Activated naive CD8-positive, alpha-beta T cell treated with anti-CD3 and anti-CD28 coated beads for 36 hours (primary cell): ENCODE results near the gene AKR1A1. TPM values are rescaled to one million over a fixed set of nuclear protein-coding genes. Genes with fewer than 3 reads are reported as not detected.
"Not testable (repeated sequence)": the region's sequence is repeated elsewhere in the genome, so short reads cannot be mapped to it uniquely, and the experiment has no call there.

ENCODE experiments used
- DNase-seq: peaks from one replicate; pipeline ENCODE4 v3.0.0; 2021
- H3K27ac Mint-ChIP-seq: one replicate; pipeline ENCODE4 v1.8.0; 2022; ENCODE audit warnings: mild to moderate bottlenecking, moderate library complexity, mixed read lengths
- H3K27me3 Mint-ChIP-seq: one replicate; pipeline ENCODE4 v1.8.0; 2022; ENCODE audit warnings: mild to moderate bottlenecking, mixed read lengths
- H3K36me3 Mint-ChIP-seq: one replicate; pipeline ENCODE4 v1.8.0; 2021; ENCODE audit warnings: mild to moderate bottlenecking, mixed read lengths
- H3K4me1 Mint-ChIP-seq: one replicate; pipeline ENCODE4 v1.8.0; 2021; ENCODE audit warnings: mixed read lengths
- H3K4me3 Mint-ChIP-seq: one replicate; pipeline ENCODE4 v1.8.0; 2022; ENCODE audit warnings: mild to moderate bottlenecking, moderate library complexity, mixed read lengths
- H3K9me3 Mint-ChIP-seq: one replicate; pipeline ENCODE4 v1.8.0; 2022; ENCODE audit warnings: mixed read lengths
- total RNA-seq, 2 experiments: library from RNA; stranded (reverse); gene quantifications; one replicate each; pipeline ENCODE4 v1.2.3, GENCODE V29; 2021

The AKR1A1 gene
- total RNA-seq, 2 experiments from 2014 or later, result 181 to 203 TPM

DNA sequence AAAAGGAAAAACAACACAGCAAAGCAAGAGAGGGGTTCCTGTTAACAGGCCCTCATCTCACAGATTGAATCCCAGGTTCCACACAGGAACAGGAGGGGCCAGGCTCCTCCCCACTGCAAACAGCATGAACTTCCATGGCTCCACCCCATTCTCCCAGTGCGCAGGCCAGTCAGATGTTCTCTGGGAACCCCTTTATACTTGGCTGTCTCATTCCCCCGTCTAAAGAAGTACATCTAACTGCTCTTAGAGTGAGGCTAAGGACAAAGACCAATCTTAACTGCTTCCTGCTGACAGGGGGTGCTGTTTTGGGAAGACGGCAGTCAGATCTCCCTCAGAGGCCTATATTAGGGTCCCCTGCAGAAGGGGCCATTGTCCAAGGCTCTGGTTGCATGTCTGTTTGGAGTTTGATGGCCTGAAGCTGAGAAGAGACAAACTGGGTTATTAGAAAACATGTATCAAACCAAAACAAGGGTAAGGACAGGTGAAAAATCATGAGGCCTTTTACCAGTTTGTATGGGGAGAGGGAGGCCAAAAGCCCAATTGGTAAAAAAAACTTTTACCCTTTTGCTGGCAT lies 22.7 kb downstream of the AKR1A1 start:
- Mint-ChIP-seq H3K4me1 (peaks cover 2% of the 10 kb centered on the region), H3K4me3 (no peak overlapping the region), H3K36me3 (peaks cover 5% of the 10 kb centered on the region), H3K27ac (no peak overlapping the region), H3K27me3 (no peaks in the 10 kb centered on the region), H3K9me3 (no peaks in the 10 kb centered on the region)
- DNase-seq, result no peak

DNA sequence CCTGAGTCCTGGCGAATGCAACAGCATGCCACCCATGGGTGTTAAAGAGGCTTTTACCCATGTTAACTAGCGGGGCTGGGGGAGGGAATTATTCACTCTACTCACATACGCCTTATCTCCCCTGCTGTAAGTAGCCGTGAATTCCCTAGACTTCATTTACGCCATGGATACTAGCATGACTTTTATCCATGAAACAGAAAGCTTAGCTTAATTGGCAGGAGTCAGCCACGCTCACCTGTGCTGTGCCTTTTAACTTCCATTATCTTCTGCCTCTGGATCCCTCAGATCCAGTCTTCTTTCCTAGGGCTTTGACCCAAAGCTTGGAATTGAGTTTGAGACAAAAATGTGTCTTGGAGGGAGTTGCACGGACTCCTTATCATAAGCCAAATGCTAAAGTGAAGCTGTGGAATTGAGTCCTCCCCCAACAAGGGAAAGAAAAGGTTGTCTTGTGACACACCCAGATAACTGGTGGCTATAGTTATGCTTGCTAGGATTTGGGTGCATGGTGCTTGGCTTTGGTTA lies 23.5 kb downstream of the AKR1A1 start:
- Mint-ChIP-seq H3K9me3 (no peaks in the 10 kb centered on the region), H3K27me3 (no peaks in the 10 kb centered on the region), H3K4me1 (peaks cover 2% of the 10 kb centered on the region), H3K4me3 (no peak overlapping the region), H3K36me3 (peaks cover 5% of the 10 kb centered on the region), H3K27ac (no peak overlapping the region)
- DNase-seq, result no peak

DNA sequence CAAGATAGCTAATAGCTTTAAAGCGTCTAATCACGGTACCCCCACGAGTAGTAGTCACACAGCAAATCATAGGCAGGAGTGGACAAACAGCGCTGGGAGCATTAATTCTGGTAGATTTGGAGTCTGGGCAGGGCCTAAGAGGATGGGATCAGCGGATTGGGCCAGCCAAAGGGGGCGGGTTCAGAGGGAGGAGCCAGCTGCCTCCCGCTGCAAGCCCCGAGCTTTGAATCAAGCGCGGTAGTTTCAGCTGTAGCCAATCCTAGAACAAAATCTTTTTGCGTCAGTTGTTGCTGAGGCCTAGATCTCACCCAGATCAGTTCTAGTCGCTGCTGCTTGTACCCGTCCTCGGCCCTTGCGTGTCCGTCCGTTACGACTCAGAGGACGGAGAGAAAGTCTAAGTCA lies 32.6 kb downstream of the AKR1A1 start:
- no peaks in the 10 kb centered on the region for H3K27me3 Mint-ChIP-seq
- H3K4me3 Mint-ChIP-seq, result peak overlapping the region; percentile 99
- peak; percentile 95 for DNase-seq
- peaks cover 23% of the 10 kb centered on the region for H3K4me1 Mint-ChIP-seq
- H3K9me3 Mint-ChIP-seq, result no peaks in the 10 kb centered on the region
- H3K36me3 Mint-ChIP-seq, result peaks cover 25% of the 10 kb centered on the region
- H3K27ac Mint-ChIP-seq, result peak overlapping the region; percentile 100

DNA sequence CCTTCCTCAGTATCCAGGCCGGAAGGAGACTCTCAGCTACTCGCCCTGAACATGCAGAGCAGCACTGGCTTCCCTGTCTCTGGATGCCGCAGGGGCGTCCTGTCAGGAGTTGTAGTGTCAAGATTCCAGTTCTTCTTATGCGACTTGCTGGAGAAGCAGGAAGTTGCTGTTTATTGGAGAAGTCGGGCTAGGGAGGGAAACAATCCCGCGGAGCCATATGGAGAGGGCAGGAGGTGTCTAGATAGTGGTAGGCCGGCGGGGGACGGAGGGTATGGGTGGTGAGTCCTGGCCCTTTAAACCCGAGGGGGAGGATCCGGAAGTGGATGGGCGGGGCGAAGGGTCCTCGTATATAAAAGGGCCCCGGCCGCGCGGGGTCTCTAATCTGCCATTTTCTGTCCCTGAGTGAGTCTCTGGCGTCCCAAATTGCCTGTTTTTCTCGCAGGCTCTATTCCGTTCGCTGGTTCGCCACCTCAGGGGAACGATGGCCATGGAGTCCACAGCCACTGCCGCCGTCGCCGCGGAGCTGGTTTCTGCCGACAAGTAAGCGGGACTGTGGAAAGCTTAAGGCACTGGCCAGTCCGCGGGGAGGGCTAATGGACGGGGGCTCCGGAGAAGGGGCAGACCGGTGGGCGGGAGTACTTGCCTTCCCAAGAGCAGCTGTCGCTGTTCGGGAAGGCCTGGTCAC lies 33.2 kb downstream of the AKR1A1 start, which contains the start of gene NASP:
Gene NASP, plus strand, starts transcription at position 376 of the 685 bp plus-strand sequence. Its CDS starts 106 bp downstream, at position 482.
- peak within 1 kb of the TSS; percentile 100 for H3K27ac Mint-ChIP-seq
- H3K36me3 Mint-ChIP-seq, result peaks cover 25% of the 10 kb centered on the region
- H3K4me3 Mint-ChIP-seq, result peak within 1 kb of the TSS; percentile 99
- H3K9me3 Mint-ChIP-seq, result no peaks in the 10 kb centered on the region
- peaks cover 25% of the 10 kb centered on the region for H3K4me1 Mint-ChIP-seq
- DNase-seq, result peak; percentile 89
- no peaks in the 10 kb centered on the region for H3K27me3 Mint-ChIP-seq

DNA sequence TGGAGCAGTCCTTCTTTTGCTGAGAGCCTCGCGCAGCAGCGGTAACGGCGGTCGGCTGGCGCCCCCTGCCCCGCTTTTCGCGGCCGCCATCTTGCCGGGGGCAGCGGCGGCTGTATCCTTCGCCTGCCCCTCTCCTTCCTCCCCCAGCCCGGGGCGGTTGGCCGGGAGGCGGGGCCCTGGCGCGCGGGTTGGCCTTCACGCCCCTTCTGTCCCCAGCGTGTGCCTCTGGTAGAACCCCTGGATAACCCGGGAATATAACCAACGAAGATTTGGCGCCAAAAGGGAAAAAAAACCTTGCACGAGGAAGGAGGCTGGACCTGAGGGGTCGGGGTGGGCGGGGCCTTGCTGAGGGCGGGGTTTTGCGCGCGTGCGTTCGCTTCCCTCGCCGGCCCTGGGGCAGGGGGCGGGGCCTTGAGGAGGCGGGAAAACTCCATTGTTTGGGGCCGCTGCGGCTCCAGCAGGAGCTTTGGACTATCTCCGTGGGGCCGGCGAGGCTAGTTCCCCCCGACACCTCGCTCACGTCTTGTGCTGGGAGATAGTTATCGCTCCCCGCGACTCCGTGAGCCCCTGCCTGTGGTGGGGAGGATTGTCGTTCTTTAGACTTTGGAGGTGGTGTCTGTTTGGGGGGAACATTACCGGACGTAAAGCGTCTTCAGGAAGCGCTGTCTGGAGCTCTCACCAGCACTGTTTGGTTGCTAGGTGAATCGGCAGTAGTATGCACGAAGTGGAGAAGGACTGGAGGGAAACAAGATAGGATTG lies 33.9 kb downstream of the AKR1A1 start:
- Mint-ChIP-seq H3K4me3 (peak overlapping the region; percentile 99), H3K27ac (peak overlapping the region; percentile 100), H3K4me1 (peaks cover 31% of the 10 kb centered on the region), H3K36me3 (peaks cover 30% of the 10 kb centered on the region), H3K9me3 (no peaks in the 10 kb centered on the region), H3K27me3 (no peaks in the 10 kb centered on the region)
- peak; percentile 89 for DNase-seq

DNA sequence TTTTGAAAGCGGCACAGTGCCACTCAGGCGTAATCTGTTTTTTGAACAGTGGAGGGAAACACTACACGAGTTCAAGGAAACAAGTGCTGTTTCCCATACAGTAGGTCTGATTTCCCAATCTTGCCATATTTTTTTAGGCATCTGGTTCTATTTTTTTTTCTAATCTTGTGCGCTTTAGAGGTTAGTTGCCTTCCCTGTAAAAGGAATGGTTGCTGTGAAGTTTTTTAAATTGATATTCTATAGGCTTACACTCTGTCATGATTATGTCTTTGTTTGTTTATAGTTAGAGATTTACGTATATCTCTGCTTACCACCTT lies 34.4 kb downstream of the AKR1A1 start:
- Mint-ChIP-seq H3K9me3 (no peaks in the 10 kb centered on the region), H3K36me3 (peaks cover 30% of the 10 kb centered on the region), H3K4me3 (peak overlapping the region; percentile 99), H3K27me3 (no peaks in the 10 kb centered on the region), H3K4me1 (peaks cover 32% of the 10 kb centered on the region), H3K27ac (peak overlapping the region; percentile 100)
- no peak for DNase-seq

DNA sequence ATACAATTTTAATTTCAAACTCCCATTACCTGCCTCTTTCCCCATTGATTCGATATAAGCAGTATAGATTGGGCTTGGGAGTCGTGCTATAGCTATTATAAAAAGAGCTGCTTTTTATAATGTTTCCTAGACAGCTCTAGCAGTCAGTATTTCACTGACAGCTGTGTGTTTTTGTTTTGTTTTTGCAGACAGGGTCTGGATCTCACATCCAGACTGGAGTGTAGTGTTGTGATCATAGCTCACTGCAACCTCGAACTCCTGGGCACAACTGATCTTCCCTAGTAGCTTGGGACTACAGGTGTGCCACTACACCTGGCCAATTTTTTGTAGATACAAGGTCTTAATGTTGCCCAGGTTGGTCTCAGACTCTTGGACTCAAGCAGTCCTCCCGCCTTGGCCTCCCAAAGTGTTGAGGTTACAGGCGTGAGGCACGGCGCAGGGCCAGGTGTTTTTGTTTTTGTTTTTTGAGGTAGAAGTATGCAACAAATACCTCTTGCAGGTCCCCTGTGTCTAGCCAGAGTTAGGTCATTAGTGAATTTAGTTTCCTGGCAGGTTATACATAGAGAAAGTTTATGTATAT lies 35.0 kb downstream of the AKR1A1 start:
- H3K27me3 Mint-ChIP-seq, result no peaks in the 10 kb centered on the region
- no peaks in the 10 kb centered on the region for H3K9me3 Mint-ChIP-seq
- peaks cover 33% of the 10 kb centered on the region for H3K4me1 Mint-ChIP-seq
- peak overlapping the region; percentile 99 for H3K4me3 Mint-ChIP-seq
- H3K36me3 Mint-ChIP-seq, result peaks cover 30% of the 10 kb centered on the region
- H3K27ac Mint-ChIP-seq, result peak overlapping the region; percentile 100
- DNase-seq, result no peak

DNA sequence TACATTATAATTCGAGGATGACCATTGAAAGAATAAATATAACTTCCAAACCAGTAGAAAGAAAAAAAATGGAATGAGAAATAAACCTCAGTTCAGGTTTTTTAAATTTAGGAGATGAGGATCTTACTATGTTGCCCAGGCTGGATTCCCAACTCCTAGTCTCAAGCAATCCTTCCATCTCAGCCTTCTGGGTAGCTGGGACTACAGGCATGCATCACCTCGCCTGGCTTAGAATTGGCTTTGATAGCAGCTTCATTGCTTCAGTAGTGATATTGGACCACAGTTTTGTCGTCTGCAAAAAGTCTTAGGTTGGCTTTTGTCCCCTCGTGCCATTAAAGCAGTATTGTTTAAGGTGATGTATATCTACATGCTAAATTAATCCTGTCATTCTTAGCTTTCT lies 36.1 kb downstream of the AKR1A1 start:
- H3K27ac Mint-ChIP-seq, result no peak overlapping the region
- peaks cover 33% of the 10 kb centered on the region for H3K36me3 Mint-ChIP-seq
- peak overlapping the region; percentile 99 for H3K4me3 Mint-ChIP-seq
- peaks cover 33% of the 10 kb centered on the region for H3K4me1 Mint-ChIP-seq
- DNase-seq, result no peak
- H3K9me3 Mint-ChIP-seq, result no peaks in the 10 kb centered on the region
- no peaks in the 10 kb centered on the region for H3K27me3 Mint-ChIP-seq

DNA sequence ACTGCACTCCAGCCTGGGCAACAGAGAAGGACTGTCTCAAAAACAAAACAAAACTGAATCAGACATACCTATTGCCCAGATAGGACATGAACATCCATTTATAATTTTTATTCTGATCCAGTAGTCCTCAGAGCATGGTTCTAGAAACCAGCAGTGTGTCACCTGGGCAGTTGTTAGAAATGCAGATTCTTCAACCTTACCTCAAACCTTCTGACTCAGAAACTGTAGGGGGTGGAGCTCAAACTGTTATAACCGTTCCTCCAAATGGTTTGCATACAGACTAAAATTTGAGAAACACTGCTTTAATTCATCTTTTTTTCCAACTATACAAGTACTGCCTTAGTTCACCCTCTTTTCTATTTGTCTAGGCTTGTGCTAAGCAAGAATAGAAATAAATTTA lies 39.2 kb downstream of the AKR1A1 start:
- DNase-seq, result no peak
- H3K4me3 Mint-ChIP-seq, result no peak overlapping the region
- no peaks in the 10 kb centered on the region for H3K9me3 Mint-ChIP-seq
- H3K27me3 Mint-ChIP-seq, result no peaks in the 10 kb centered on the region
- H3K27ac Mint-ChIP-seq, result no peak overlapping the region
- H3K4me1 Mint-ChIP-seq, result peaks cover 30% of the 10 kb centered on the region
- H3K36me3 Mint-ChIP-seq, result peaks cover 39% of the 10 kb centered on the region

DNA sequence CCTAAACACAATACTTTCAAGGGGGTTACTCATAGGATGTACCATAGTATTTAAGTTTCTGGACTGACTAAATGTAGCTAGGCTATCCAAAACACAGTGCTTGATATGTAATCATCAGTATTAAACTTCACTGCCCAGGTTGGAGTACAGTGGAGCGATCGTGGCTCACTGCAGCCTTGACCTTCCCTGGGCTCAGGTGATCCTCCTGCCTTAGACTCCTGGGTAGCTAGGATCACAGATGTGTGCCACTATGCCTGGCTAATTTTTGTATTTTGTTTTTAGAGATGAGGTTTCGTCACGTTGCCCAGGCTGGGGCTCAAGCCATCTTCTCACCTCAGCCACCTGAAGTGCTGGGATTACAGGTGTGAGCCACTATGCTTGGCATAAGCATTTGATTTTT lies 43.8 kb downstream of the AKR1A1 start:
- no peak for DNase-seq
- Mint-ChIP-seq H3K27ac (no peak overlapping the region), H3K4me1 (peaks cover 26% of the 10 kb centered on the region), H3K36me3 (peaks cover 34% of the 10 kb centered on the region), H3K27me3 (no peaks in the 10 kb centered on the region), H3K9me3 (no peaks in the 10 kb centered on the region), H3K4me3 (no peak overlapping the region)

DNA sequence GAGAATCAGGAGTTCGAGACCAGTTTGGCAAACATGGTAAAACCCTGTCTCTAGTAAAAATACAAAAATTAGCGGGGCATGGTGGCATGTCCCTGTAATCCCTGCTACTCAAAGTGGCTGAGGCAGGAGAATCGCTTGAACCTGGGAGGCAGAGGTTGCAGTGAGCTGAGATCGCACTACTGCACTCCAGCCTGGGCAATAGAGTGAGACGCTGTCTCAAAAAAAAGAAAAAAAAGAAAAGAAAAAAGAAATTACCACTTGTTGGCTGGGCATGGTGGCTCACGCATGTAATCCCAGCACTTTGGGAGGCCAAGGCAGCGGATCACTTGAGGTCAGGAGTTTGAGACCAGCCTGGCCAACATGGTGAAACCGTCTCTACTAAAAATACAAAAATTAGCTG lies 46.1 kb downstream of the AKR1A1 start:
- Mint-ChIP-seq H3K36me3 (peaks cover 37% of the 10 kb centered on the region), H3K4me1 (peaks cover 41% of the 10 kb centered on the region)
- not testable (repeated sequence) for H3K27ac Mint-ChIP-seq, DNase-seq, H3K27me3 Mint-ChIP-seq, H3K4me3 Mint-ChIP-seq, H3K9me3 Mint-ChIP-seq

DNA sequence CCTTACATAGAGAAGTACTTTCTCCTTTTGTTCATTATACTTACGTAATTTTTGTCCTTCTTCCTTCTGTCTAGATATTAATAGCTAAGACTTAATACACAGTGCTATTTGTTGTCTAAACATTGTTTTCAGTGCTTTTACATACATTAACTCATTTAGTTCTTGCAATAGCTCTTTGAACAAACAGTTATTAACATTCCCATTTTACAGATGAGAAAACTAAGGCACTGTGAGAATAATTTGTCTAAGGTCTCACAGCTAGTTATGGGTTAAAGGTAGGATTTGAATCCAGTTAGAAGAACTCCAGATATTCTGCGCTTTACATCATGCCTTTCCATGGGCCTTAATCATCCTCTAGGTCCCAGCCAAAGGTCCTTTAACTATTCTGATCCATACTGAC lies 53.6 kb downstream of the AKR1A1 start:
- H3K27ac Mint-ChIP-seq, result no peak overlapping the region
- H3K4me1 Mint-ChIP-seq, result peaks cover 36% of the 10 kb centered on the region
- H3K27me3 Mint-ChIP-seq, result no peaks in the 10 kb centered on the region
- no peaks in the 10 kb centered on the region for H3K9me3 Mint-ChIP-seq
- DNase-seq, result no peak
- H3K4me3 Mint-ChIP-seq, result no peak overlapping the region
- H3K36me3 Mint-ChIP-seq, result peaks cover 34% of the 10 kb centered on the region

DNA sequence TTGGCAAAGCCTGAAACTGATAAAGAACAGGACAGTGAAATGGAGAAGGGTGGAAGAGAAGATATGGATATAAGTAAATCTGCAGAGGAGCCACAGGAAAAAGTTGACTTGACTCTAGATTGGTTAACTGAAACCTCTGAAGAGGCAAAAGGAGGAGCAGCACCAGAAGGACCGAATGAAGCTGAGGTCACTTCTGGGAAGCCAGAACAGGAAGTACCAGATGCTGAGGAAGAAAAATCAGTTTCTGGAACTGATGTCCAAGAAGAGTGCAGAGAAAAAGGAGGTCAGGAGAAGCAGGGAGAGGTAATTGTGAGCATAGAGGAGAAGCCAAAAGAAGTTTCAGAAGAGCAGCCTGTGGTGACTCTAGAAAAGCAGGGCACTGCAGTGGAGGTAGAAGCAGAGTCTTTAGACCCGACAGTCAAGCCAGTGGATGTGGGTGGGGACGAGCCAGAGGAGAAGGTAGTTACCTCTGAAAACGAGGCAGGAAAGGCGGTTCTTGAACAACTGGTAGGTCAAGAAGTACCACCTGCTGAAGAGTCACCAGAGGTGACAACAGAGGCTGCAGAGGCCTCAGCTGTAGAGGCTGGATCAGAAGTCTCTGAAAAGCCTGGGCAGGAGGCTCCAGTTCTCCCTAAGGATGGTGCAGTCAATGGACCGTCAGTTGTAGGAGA lies 56.9 kb downstream of the AKR1A1 start:
- Mint-ChIP-seq H3K36me3 (peaks cover 30% of the 10 kb centered on the region), H3K9me3 (no peaks in the 10 kb centered on the region), H3K27me3 (no peaks in the 10 kb centered on the region)

DNA sequence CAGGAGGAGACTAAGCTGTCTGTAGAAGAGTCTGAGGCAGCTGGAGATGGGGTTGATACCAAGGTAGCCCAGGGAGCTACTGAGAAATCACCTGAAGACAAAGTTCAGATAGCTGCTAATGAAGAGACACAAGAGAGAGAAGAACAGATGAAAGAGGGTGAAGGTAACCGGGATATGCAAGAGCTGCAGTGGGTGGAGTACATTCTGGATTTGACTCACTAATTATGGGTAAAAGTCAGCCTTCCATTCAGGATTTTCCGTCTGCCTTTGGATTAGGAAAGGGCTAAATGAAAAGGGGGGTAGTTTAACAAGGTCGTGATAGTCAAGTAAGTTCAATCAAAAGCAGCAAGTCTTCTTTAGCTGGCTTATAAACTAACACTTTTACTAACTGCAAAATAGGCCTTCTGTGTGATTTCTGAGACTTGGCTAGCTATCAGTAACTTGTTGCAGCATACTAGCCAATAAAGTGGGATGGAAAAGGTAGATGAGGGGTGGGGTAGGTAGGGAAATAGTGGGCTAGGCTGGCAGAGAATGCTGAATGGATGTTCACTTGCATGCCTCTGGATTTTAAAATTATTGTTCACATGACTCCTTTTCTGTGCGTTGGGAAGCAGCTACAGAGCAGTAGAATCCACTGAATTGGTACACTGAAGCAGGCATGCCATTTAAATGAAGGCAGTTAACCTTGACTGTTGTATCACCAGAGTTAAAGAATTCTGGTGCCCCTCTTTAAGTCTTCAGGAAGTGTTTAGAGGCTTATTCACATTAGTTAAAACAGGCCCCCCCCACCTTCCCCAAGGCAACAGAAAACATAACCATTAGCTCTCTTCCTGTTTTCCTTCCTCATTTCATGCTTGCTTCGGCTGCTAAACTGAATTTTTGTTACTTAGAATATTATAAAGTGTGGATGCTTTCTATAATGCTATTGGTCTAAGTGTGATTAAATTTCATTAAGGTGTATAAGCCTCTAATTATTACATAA lies 57.8 kb downstream of the AKR1A1 start:
- H3K4me3 Mint-ChIP-seq, result no peak overlapping the region
- no peaks in the 10 kb centered on the region for H3K9me3 Mint-ChIP-seq
- peak overlapping the region; percentile 2 for H3K27ac Mint-ChIP-seq
- no peak for DNase-seq
- H3K4me1 Mint-ChIP-seq, result peaks cover 10% of the 10 kb centered on the region
- H3K27me3 Mint-ChIP-seq, result no peaks in the 10 kb centered on the region
- H3K36me3 Mint-ChIP-seq, result peaks cover 33% of the 10 kb centered on the region

More for the DNA sequence above, 56.9 kb downstream of the AKR1A1 start:
- DNase-seq, result no peak
- H3K4me1 Mint-ChIP-seq, result peaks cover 12% of the 10 kb centered on the region
- H3K4me3 Mint-ChIP-seq, result no peak overlapping the region
- peak overlapping the region; percentile 32 for H3K27ac Mint-ChIP-seq
